WTC11 (cell line): ENCODE results near the gene GFOD1.

Source experiments
- ATF1 ChIP-seq: sonication (generic); formaldehyde crosslinking; IDR thresholded peaks from 2 replicates; pipeline ENCODE4 v1.8.1; 2023; ENCODE audit warnings: mild to moderate bottlenecking, moderate library complexity, missing genetic modification reagents
- FOXK1 ChIP-seq: sonication (generic); formaldehyde crosslinking; IDR thresholded peaks from 2 replicates; pipeline ENCODE4 v1.8.0; 2022; ENCODE audit warnings: mild to moderate bottlenecking, moderate library complexity, missing genetic modification reagents
- FOXP1 ChIP-seq: sonication (generic); formaldehyde crosslinking; IDR thresholded peaks from 2 replicates; pipeline ENCODE4 v1.8.0; 2022; ENCODE audit warnings: missing genetic modification reagents, mild to moderate bottlenecking, moderate library complexity, borderline replicate concordance
- GTF2I ChIP-seq: fragments of 250-450 bp; sonication (Bioruptor Pico); conservative IDR thresholded peaks from 2 replicates; pipeline ENCODE4 v1.4.0; 2021; ENCODE audit warnings: mild to moderate bottlenecking
- SP1 ChIP-seq: sonication (generic); formaldehyde crosslinking; conservative IDR thresholded peaks from 2 replicates; pipeline ENCODE4 v1.8.1; 2022; ENCODE audit warnings: missing genetic modification reagents
- TEAD1 ChIP-seq: sonication (generic); formaldehyde crosslinking; IDR thresholded peaks from 2 replicates; pipeline ENCODE4 v1.8.0; 2022; ENCODE audit warnings: mild to moderate bottlenecking, missing genetic modification reagents
- TF ChIP-seq, protein P1 (sequence below): fragments of 200-600 bp; IDR thresholded peaks from 2 replicates; pipeline ENCODE4 v1.8.0; 2022; ENCODE audit warnings: antibody characterized with exemption
- TF ChIP-seq, protein P2 (sequence below): sonication (generic); formaldehyde crosslinking; IDR thresholded peaks from 2 replicates; pipeline ENCODE4 v1.8.1; 2022; ENCODE audit warnings: low read depth, mild to moderate bottlenecking, moderate library complexity, missing genetic modification reagents, borderline replicate concordance
- TF ChIP-seq, protein P3 (sequence below): sonication (generic); formaldehyde crosslinking; IDR thresholded peaks from 2 replicates; pipeline ENCODE4 v1.8.0; 2022; ENCODE audit warnings: mild to moderate bottlenecking, missing genetic modification reagents

DNA sequence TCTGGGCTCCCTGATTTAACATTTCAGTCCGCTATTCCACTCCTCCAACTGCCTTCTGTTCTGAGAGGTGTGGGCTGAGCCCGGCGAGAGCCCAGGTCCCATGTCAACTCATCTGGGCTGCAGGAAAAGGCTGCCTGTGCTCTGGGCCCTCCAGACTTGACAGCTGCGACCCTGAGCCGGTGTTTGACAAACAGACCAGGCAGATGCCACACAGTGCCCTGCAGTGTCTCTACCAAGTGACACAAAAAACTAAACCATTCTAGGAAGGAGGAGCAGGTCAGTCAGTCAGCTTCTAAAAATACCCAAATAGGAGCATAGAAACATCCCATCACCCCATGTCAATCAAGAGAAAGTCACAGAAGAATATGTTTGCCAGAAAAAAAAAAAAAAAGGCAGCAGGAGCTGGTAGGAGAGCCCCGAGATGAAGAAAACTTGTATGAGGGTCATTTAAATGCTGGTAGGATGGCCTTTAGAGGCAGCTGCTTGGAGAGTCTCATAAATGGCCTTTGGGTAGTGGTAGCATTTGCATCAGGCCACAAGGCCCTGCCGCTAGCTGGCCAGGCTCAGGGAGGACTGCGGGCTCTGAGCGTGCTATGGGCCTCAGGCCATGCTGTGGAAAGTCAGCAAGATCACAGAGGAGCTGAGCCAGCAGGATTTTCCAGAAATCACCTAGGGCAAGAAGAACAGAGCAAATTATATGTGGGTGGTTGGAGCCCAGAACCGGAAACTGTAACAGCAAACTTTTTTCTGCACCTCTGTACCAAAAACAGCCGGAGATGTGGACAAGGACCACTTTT, 36.6 kb upstream of the GFOD1 start:
- TF ChIP-seq ATF1 (CRISPR knock-in tag): no peak
- TF ChIP-seq, protein P1, sequence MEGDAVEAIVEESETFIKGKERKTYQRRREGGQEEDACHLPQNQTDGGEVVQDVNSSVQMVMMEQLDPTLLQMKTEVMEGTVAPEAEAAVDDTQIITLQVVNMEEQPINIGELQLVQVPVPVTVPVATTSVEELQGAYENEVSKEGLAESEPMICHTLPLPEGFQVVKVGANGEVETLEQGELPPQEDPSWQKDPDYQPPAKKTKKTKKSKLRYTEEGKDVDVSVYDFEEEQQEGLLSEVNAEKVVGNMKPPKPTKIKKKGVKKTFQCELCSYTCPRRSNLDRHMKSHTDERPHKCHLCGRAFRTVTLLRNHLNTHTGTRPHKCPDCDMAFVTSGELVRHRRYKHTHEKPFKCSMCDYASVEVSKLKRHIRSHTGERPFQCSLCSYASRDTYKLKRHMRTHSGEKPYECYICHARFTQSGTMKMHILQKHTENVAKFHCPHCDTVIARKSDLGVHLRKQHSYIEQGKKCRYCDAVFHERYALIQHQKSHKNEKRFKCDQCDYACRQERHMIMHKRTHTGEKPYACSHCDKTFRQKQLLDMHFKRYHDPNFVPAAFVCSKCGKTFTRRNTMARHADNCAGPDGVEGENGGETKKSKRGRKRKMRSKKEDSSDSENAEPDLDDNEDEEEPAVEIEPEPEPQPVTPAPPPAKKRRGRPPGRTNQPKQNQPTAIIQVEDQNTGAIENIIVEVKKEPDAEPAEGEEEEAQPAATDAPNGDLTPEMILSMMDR: no peak
- TF ChIP-seq, protein P2, sequence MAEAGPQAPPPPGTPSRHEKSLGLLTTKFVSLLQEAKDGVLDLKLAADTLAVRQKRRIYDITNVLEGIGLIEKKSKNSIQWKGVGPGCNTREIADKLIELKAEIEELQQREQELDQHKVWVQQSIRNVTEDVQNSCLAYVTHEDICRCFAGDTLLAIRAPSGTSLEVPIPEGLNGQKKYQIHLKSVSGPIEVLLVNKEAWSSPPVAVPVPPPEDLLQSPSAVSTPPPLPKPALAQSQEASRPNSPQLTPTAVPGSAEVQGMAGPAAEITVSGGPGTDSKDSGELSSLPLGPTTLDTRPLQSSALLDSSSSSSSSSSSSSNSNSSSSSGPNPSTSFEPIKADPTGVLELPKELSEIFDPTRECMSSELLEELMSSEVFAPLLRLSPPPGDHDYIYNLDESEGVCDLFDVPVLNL (CRISPR knock-in tag): no peak
- TF ChIP-seq, protein P3, sequence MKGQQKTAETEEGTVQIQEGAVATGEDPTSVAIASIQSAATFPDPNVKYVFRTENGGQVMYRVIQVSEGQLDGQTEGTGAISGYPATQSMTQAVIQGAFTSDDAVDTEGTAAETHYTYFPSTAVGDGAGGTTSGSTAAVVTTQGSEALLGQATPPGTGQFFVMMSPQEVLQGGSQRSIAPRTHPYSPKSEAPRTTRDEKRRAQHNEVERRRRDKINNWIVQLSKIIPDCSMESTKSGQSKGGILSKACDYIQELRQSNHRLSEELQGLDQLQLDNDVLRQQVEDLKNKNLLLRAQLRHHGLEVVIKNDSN: no peak
- no peak for TF ChIP-seq SP1 (CRISPR knock-in tag)
- no peak for TF ChIP-seq FOXK1 (CRISPR knock-in tag)
- TF ChIP-seq GTF2I (CRISPR knock-in tag): no peak
- TF ChIP-seq FOXP1 (CRISPR knock-in tag): no peak
- TF ChIP-seq TEAD1 (CRISPR knock-in tag): no peak
